ENCODE measurements around the gene RAPGEF4.

- no peak for TF ChIP-seq CTCF (CRISPR knock-in tag; IDR thresholded peaks at IDR 0.05)
- no peak for TF ChIP-seq ZNF292 (CRISPR knock-in tag; IDR thresholded peaks at IDR 0.05; ENCODE audit: borderline replicate concordance, low read depth)
- TF ChIP-seq PBX2 (CRISPR knock-in tag; IDR thresholded peaks at IDR 0.05) = no peak
- no peak for TF ChIP-seq POLR2A (IDR thresholded peaks at IDR 0.05; ENCODE audit: insufficient read depth in 1 of 2, low read depth in 2 of 2, low read length in 2 of 2)
- no peak for TF ChIP-seq ISL2 (CRISPR knock-in tag; IDR thresholded peaks at IDR 0.05)
- TF ChIP-seq ZBTB49 (CRISPR knock-in tag; IDR thresholded peaks at IDR 0.05; ENCODE audit: borderline replicate concordance) = no peak
- no peak for TF ChIP-seq MXI1 (IDR thresholded peaks at IDR 0.05; ENCODE audit: borderline replicate concordance, low read depth, low read length)
- TF ChIP-seq MYC (CRISPR knock-in tag; IDR thresholded peaks at IDR 0.05; ENCODE audit: borderline replicate concordance) = no peak
- TF ChIP-seq EZH2 (conservative IDR thresholded peaks at IDR 0.05; ENCODE audit: low read depth, low read length) = no peak
Observed at GRCh38 chr2:172914341-172915008, 178.8 kb downstream of the RAPGEF4 start.

Data from HepG2 (cell line).